T-helper 1 cell treated with Interleukin-12 subunit alpha and Interleukin-12 subunit beta and Interleukin-4 antibody, amounts not matched to agents 30 ng/mL and 1 ng/mL, for 36 hours (primary cell): Measurements from ENCODE around the gene EPX. TPM values are rescaled to one million over a fixed set of nuclear protein-coding genes. Genes with fewer than 3 reads are reported as not detected.

ENCODE experiments used
- intact Hi-C: fragments of 100-400 bp; cut with micrococcal nuclease; formaldehyde crosslinking; loops from one replicate; pipeline ENCODE4 v1.15.1; 2024
- total RNA-seq: library from RNA; stranded (reverse); gene quantifications from 2 replicates; pipeline ENCODE4 v1.2.3, GENCODE V29; 2022

EPX gene
- total RNA-seq, 1 donor from 2014 or later = not detected

GRCh38 chr17:58219007-58219788, 26.7 kb downstream of the EPX start, which contains the start of gene MKS1:
MKS1 (minus strand) TSS chr17:58219255; CDS start chr17:58219230, 25 bp downstream.
- intact Hi-C loops = loop anchor here (1.0 to 2.0 kb wide), 13 partner anchors 30 to 1134 kb away; partner anchors contain the start of genes AKAP1, DYNLL2, MRPS23 and RNF43

DNA sequence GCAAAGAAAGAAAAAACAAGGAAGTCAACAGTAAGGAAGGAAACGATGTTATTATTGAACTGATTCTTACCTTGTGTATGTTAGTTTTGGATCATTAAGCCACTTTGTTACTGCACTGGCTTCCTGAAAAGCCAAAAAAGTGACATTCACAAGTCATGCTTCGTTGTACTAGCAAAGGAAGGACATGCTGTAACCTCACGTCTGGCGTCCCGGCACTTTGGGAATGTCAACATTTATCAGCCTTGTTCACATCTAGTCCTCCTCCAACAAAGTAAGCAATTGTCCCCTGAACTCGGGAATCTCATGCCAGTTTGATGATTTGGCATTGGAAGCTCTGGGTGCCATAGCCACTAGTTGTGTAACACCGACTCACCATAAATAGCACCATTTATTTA, 27.3 kb downstream of the EPX start:
- intact Hi-C loops = loop anchor here (1.0 to 2.0 kb wide), 13 partner anchors 30 to 1134 kb away; partner anchors contain the start of genes AKAP1, DYNLL2, MRPS23 and RNF43

DNA sequence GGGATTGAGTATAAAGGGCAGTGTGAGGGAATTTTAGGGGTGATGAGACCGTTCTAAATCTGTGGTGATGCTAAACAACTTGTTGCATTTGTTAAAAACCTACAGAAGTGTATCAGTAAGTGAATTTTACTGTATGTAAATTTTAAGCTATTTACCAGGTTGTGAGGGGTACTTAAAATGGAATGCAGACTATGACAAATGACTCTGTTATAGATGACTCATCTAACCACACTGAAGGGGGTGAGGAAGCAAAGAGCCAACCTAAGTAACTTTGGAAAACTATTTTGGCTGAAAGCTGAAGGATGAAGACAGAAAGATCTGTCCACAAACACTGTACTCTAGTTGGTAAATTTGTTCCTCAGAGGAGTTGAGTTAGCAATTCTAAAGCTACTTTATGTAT, 31.8 kb downstream of the EPX start:
- intact Hi-C loops = no loop called here

DNA sequence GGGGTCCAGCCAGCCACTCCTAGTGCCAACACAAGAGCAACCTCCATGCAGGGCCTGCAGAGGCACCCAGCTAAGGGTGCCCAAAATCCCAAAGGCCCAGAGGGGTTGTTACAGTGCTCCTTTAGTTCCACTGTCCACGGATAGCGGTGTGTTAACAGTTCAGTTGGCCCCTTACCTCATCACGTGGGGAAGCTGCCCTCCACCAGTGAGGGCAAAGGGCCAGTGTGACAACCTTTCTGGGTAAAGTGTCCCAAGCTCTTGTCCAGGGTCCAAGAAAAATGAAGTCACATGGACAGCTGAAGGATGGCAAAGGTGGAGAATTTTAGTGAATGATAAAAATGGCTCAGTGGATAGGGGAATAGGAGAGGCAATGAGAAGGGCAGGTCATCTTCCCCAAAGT, 35.2 kb downstream of the EPX start:
- intact Hi-C loops = no loop called here

DNA sequence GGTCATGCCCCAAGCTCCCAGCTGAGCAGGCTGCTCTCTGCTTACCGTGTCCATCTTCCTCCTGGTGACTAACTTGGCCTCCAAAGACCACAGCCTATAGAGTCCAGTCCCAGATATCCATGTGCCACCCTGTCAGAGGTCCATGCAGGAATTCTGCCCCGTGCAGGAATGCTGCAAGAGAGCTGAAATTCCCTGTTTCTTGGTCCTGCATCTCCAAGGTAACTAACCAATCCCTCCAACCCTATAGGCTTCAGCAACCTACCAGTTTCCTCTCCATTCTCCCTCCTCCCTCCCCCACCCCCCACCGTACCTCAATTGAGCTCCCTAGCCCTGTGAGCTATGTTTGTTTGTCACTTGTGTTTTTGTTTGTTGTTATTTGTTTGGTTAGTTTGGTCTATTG, 36.2 kb downstream of the EPX start:
- intact Hi-C loops = no loop called here

DNA sequence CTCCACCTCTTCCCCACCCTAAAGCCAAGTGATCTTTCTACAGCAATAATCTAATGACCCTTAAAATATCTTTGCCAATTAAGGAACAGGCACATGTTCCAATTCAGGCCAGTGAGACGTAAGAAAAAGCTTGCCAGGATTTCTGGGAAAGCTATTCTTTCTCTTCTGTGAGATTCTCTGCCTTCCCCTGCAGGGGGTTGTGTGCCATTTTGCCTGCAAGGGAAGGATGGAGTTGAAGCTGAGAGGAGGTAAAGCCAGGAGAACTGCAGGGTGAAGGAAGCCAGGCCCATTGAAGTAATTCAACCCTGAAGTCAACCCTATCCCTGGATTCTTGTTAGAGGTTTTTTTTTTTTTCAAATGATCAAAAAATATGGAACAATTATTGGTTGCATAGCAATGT, 36.9 kb downstream of the EPX start:
- intact Hi-C loops = no loop called here

DNA sequence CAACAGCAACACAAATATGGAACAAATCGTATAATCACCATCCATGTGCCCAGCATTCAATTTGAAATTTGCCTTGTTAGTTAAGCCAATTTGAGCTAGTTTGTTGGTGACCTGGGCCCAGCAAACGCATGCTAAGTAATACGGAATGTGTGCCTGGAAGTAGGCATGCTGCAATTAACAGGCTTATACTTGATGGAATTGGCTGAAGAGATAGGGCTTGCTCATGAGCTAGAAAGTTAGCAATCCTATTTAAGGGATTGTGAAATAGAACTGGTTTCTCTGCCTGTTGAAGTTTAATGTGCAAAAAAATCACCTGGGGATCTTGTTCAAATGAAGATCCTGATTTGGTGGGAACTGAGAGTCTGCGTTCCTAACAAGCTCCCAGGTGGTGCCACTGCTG, 37.4 kb downstream of the EPX start:
- intact Hi-C loops = no loop called here

DNA sequence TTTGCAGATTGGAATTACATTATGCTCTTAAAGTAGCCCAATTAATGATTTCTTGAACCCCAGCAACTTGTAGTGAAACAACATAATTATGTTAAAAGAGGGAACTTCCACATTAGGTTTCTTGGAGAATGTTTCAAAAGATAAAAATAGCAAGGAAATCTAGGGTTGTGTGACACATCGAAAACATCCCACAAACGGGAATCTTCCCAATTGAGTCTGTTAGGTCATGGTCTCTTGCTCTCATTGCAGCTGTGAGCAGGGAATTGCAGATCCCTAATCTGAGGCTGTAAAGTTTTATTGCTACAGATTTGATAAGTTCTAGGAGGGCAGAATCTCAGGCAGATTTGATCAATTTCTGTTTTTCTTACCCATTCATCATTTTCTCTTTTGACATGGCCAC, 39.1 kb downstream of the EPX start:
- intact Hi-C loops = no loop called here

DNA sequence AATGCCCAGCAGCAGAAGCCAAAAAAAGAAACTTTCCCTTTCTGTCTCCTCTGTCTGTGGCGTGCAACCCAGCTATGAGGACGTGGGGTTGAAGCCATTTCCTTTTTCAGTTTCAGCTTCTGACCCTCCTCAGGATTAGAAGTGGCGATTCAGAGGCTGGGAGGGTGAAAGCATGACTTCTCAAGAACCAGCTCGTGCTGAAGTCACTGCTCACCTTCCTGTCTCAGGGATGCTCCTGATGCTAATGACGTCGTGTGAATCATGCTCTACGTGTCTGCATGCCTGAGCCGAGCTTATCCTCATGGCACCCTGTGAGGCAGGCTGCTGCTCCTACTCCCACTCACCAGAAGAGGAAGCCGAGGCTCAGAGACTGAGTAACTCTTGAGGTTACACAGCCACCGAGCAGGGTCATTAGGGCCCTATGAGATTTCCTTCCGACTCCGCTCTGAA, 40.2 kb downstream of the EPX start:
- intact Hi-C loops = no loop called here

- intact Hi-C loops = no loop called here
Measured at GRCh38 chr17:58233543-58233942, 41.0 kb downstream of the EPX start.

GRCh38 chr17:58234512-58234911, 42.0 kb downstream of the EPX start:
- intact Hi-C loops = no loop called here

DNA sequence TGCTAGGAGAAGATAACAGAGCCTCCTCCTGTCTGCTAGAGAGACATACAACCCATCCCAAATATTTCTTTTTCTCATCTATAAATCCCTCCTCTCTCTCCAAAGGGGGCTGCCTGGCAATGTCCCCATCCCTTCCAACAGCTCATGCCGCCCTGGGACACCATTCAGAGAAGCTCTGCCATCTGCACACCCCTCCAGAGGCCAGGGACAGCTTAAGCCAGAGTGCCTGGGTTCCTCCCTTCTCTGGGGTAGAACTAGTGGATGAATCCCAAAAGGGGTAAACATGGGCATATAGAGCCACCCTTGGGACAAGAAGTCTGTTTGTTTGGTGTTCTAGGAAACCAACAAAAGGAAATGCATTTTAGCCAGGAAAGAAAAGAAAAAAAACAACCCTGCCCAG, 43.3 kb downstream of the EPX start:
- intact Hi-C loops = no loop called here

DNA sequence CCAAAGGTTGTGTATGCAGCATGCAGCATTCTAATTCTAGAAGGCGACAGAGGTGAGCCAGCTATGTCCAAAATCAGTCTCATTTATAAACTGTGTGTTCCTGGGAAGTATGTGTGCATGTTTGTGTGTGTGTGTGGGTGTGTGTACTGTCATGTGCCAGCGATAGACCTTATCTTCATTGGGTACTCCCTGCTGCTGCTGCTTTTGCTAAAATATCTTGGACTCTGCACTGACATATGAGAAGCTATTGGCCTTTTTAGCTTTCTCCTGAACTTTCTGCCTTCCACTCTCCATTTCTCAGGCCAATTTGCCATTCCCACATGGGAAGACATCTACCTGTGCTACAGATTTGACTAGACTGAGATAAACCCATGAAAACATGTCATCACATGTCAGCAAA, 43.9 kb downstream of the EPX start:
- intact Hi-C loops = no loop called here

DNA sequence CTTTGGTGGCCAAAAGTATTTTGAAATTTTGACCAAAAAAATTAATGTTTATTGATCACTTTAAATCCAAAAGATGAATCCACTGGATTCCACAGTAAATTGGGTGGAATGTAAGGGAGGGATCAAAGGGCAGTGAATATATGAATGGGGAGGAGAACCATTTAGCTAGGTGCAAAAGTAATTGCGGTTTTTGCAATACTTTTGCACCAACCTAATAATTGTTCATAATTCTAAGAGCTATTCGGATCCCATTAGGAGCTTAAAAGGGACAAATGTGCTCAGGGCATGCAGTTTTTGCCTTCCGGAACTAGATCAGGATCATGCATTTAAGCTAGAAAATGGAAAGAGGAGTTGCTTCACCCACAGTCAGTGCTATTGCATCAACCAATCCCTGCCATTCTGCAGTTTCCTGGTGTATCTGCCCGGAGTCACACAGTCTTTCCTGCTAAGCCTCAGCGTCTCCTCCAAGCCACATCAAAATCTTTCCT, 45.7 kb downstream of the EPX start, which contains the start of gene LPO:
TSS of gene LPO (plus strand) at position 438 of the 488 bp plus-strand sequence. CDS start 4,396 bp downstream, outside the sequence.
- intact Hi-C loops = no loop called here

DNA sequence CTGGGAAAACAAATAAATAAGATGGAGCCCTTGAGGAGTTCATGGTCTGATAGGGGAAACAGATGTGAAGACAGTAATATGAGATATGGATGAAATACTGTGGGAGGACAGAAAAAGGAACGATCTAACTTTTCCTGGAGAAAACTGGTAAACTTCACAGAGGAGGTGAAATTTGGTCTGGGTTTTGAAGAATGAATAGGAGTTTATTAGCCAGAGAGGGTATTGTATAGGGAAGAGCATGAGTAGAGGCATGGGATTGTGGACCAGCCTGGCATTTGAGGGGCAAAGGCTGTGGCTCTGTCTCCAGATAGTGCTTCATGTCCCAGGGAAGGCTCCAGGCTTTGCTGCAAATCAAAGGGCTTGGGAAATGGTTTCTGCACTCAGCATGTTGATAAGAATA, 47.5 kb downstream of the EPX start:
- intact Hi-C loops = no loop called here

DNA sequence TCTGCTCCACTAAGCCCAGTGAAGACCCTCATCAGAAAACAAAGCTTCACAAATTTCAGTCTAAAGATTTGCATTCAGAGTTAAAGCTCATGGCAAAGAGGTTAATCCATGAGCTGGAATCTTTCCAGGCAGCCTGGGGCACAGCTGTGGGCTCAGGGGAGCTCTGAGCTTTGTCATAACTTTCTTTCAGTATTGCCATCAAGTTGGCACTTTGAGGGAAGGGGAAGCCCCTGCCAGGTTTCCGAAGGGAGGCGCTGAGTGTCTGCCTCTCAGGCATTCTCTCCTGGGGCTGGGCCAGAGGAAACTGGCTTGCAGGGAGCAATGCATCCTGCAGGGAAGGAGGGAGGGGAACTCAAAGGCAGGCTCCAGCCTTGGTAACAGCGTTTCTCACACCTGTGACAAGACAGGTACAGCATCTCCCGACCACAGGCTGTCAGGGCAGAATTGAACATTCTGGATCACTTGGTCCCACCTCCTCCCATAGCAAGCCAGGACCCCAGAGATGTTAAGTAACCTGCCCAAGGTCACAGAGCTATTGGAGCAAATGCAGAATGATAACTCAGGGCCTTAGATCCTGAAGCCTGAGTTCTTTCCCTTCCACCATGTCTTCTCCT, 49.8 kb downstream of the EPX start:
- intact Hi-C loops = no loop called here

GRCh38 chr17:58244963-58245362, 52.4 kb downstream of the EPX start:
- intact Hi-C loops = no loop called here

GRCh38 chr17:58245428-58246103, 53.0 kb downstream of the EPX start:
- intact Hi-C loops = no loop called here

DNA sequence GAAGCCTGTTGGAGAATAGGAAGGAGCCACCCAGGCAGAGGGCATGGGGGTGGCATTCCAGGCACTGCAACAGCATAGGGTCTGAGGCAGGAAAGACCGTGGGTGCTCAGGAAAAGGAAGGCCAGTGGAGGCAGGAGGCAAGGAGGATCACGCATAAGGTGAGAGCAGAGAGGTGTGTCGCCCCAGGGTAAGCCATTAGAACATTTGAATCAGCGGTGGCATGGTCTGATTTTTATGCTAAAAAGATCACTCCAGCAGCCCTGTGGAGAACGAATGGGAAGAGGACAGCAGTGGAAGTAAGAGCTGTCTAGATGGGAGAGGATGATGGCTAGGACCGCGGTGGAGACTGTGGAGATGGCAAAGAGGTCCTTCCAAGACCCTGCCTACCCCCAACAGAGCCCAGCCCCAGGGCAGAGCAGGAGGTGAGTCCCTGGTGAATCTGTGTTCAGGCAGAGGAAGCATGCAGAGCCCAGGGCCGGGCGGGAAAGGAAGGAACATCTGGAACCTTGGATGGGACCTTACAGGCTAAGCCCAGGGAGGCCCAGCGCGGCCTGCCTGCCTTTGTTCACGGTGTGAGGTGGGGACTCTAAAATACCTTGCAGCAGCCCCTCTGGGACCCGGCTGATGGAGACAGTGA, 53.7 kb downstream of the EPX start:
- intact Hi-C loops = no loop called here

- intact Hi-C loops = no loop called here
Measured at GRCh38 chr17:58246781-58247180, 54.3 kb downstream of the EPX start.
